Testis (tissue), 2 donors: Measurements from ENCODE around the gene CACNB2.

Experiments
- CTCF ChIP-seq, 3 experiments: fragments of 450-650 bp in 2 of 3; fragments of 200-600 bp in 1 of 3; sonication (generic) in 1 of 3; IDR thresholded peaks; one replicate each; pipeline ENCODE4 v1.5.1; 2016 to 2019; ENCODE audit warnings: antibody characterized with exemption in 3 of 3, mild to moderate bottlenecking in 2 of 3, moderate library complexity in 1 of 3
- POLR2A ChIP-seq: fragments of 450-650 bp; IDR thresholded peaks from one replicate; pipeline ENCODE4 v1.6.1; 2017; ENCODE audit warnings: antibody characterized with exemption, mild to moderate bottlenecking, moderate library complexity

GRCh38 chr10:18381679-18382078 is 241.5 kb downstream of the CACNB2 start:
- no peak for TF ChIP-seq CTCF (IDR thresholded peaks at IDR 0.05)
- TF ChIP-seq POLR2A = no peak
